Measurements from ENCODE around the gene HPS3. TPM values are rescaled to one million over a fixed set of nuclear protein-coding genes. Genes with fewer than 3 reads are reported as not detected.

The HPS3 gene, protein sequence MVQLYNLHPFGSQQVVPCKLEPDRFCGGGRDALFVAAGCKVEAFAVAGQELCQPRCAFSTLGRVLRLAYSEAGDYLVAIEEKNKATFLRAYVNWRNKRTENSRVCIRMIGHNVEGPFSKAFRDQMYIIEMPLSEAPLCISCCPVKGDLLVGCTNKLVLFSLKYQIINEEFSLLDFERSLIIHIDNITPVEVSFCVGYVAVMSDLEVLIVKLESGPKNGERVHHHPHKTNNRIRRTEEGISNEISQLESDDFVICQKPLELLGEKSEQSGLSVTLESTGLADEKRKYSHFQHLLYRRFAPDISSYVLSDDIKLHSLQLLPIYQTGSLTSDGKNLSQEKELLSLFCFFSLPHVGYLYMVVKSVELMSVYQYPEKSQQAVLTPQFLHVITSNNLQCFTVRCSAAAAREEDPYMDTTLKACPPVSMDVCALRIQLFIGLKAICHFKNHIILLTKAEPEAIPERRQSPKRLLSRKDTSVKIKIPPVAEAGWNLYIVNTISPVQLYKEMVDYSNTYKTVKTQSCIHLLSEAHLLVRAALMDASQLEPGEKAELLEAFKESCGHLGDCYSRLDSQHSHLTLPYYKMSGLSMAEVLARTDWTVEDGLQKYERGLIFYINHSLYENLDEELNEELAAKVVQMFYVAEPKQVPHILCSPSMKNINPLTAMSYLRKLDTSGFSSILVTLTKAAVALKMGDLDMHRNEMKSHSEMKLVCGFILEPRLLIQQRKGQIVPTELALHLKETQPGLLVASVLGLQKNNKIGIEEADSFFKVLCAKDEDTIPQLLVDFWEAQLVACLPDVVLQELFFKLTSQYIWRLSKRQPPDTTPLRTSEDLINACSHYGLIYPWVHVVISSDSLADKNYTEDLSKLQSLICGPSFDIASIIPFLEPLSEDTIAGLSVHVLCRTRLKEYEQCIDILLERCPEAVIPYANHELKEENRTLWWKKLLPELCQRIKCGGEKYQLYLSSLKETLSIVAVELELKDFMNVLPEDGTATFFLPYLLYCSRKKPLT
- total RNA-seq = 29.1 and 32.7 TPM in 2 replicates

DNA sequence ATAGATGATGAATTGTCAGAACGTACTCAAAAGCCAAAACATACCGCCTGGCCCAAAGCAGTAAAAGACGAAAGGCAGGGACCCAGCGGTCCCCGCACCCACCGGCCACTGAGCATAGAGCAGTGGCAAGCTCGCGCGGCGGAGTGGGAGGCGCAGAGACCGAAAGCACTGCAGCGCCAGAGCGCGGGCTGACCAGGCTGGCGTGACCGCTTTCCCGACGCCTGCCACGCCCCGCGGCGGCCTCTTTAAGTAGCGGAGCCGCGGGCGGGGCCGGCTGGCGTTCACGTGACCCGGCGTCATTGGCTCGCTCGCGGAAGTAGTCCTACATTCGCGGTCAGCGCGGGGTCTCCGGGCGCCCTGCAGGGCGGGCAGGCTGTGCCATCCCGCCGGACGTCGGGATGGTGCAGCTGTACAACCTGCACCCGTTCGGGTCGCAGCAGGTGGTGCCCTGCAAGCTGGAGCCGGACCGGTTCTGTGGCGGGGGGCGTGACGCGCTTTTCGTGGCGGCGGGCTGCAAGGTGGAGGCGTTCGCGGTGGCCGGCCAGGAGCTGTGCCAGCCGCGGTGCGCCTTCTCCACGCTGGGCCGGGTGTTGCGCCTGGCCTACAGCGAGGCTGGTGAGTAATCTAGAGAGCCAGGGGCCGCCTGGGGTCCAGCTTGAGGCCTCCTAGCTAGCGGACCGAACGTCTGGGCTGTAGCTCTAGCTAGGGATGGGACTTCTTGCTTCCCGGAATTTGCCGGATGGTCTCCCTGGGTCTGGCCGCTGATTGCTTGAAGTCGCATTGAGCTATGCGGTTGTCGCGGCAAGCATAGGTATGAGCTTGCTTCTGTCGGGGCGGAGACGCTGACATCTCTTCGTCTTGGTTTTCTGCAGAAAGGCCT is at the start of gene HPS3:
TSS of gene HPS3 (plus strand) at position 313 of the 880 bp plus-strand sequence. CDS start at position 399, 86 bp downstream.

DNA sequence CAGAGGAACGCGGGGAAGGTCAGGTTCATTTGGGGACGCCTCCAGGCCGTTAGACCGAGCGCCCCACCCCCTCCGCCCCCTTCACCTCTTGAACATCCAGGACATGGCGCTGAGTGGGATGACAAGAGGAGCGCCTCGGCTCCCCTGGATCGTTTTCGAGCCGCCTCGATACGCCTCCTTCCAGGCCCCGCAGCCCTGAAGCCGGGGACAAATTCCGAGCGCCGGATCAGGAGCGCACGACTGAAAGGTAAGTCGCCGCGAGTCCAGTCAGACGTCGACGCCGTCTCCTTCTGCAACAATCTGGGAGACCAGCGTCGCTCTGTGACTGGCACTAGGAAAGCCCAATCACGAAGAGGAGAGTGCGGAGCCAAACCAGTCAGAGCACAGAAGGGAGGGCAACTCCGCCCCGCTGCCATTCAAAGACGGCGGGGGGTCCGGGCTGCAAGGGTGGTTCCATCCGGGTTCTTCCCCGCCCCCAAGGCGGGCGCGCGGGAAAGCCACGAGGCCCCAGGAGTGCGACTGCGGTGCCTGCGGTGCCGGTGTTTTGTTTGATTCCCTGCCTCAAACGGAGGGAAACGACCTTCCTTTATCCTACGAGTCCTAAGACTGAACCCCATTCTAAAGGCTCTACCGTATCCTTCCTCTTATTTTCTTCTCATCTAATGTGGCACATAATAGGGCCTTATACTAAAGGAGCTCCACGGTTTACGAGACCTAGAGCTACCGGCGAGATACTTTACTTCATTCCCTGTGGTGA is 43.0 kb upstream of the HPS3 start, which contains the start of gene HLTF:
TSS of gene HLTF (minus strand) at position 302 of the 757 bp plus-strand sequence. CDS start at position 105, 197 bp downstream.

DNA sequence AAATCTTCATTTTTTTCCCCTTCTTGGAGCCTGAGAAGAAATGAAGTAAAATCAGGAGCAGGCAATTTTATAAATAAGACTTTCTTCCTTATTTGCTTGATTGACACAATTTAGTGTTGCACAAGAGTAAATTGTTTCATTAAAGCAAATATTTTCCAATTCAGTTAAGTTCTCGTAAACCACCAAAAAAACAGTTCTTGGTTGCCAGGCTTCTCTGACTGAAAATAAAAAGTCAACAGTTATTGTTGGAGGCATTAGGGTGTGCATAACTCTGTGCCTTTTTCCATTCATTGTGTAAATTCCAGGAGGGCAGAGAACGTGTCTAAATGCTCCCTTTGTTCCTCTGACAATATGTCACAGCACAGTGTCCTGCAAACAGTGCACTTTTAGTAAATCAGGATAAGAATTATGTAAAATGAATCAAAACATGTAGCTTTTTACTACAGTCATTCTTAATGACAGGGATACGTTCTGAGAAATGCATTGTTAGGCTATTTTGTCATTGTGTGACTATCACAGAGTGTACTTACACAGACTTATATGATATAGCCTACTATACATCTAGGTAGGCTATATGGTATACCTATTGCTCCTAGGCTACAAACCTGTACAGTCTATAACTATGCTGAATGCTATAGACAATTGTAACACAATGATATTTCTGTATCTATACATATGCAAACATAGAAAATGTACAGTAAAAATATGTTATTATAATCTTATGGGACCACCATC is 92.5 kb downstream of the HPS3 start, which contains the start of gene CP:
TSS of gene CP (minus strand) at position 47 of the 735 bp plus-strand sequence. CDS start at position 10, 37 bp downstream.

Other genes with a start within 250 kb of the HPS3 start
- 48.7 and 57.3 TPM in 2 replicates for gene GYG1, start 138.1 kb upstream of the HPS3 start, total RNA-seq
- 43.1 and 69.7 TPM in 2 replicates for gene HLTF, start 43.1 kb upstream of the HPS3 start, total RNA-seq
- gene CP, start 92.2 kb downstream of the HPS3 start, total RNA-seq = 16.1 and 42.1 TPM in 2 replicates
- 0.07 and 0.72 TPM in 2 replicates for gene TM4SF18, start 204.0 kb downstream of the HPS3 start, total RNA-seq
- gene TM4SF1, start 248.0 kb downstream of the HPS3 start, total RNA-seq = 314 and 726 TPM in 2 replicates

Measured in smooth muscle cell of the pulmonary artery (primary cell).